CD4-positive, alpha-beta T cell treated with Interleukin-2 at 100 ng/mL for 4 hours (primary cell): Measurements from ENCODE around the gene CLIP2.

Experiments
- DNase-seq: peaks from one replicate; pipeline ENCODE4 v3.0.0-alpha.2; 2020; ENCODE audit warnings: low spot score

CLIP2 gene

DNA sequence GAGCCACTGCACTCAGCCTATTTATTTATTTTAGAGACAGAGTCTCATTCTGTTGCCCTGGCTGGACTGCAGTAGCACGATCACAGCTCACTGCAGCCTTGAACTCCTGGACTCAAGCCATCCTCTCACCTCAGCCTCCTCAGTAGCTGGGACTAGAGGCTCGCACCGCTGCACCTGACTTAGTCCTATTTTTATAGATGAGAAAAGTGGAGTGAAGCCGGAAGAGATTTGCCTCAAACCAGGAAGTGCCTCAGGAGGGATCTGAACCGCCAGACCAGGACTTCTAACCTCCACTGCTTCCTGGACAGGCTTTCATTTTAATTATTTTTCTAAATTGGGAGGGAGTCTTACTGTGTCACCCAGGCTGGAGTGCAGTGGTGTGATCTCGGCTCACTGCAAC is 17.5 kb upstream of the CLIP2 start:
- DNase-seq: no peak

DNA sequence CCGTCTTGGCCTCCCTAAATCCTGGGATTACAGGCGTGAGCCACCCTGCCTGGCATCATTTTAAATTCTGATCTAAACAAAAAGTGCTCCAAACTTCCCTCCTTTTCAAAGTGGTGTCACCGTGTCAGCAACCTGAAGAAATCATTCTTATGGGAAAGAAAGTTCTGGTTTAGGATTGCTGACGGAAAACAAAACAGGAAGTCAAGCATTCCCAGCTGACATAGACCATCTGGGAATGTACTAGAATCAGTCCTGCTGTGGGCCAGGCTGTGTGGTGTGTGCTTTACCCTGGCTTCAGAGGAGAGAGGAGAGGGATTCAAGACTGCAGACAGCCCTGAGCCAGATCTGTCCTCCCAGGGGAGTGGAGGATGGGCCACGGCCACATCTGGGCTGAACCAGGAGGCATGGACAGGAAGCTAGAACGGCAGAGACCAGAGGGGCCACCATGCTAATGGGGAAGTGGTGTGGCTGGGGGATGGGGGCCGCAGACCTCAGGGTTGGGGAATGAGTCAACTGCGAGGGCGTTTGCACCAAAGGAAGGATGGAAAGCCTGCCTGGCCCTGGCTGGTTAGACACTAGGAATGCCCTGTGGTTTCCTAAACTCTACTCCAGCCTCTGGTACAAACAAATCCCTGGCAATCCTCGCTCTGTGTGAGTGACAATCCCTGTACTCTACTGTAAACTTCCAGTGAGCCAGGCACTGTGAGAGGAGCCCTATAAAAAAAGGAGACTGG is 16.7 kb upstream of the CLIP2 start:
- DNase-seq: no peak

DNA sequence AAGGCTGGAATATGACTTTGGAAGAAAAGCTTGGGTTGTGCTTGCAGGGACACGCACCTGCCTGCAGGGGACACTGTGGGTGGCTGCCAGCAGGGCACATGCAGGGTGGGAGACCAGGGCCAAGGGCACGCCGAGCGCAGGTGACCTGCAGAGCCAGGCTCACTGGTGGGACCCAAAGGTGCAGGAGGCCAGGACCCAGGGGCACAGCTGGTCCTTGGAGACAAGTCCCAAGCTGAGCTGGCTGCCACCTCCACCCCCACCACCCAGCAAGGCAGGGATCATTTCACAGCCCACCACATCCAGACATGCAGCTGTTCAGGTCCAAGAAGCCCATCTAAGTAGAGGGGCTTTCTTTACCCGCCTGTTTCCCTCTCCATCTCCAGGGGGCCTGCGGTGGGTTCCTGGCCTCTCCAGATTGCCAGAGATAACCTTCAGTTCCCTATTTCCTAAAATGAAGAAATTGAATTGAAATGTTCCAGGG is 13.8 kb upstream of the CLIP2 start:
- no peak for DNase-seq

DNA sequence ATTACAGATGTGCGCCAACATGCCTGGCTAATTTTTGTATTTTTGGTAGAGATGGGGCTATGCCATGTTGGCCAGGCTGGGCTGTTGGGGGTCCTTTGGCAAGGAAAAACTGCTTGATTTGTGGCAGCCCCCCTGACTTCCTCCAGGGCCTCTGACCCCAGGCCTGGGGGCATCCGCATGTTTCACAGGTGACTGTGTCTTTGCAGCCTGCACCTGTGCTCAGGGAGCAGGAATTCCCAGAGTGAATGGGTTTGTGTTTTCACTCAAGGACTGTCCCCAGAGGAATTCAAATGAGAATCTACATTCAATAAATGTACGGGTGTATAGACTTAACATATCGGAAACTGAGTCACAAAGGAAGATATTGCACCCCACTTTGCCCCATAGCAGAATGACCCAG is 11.6 kb upstream of the CLIP2 start:
- DNase-seq: no peak

DNA sequence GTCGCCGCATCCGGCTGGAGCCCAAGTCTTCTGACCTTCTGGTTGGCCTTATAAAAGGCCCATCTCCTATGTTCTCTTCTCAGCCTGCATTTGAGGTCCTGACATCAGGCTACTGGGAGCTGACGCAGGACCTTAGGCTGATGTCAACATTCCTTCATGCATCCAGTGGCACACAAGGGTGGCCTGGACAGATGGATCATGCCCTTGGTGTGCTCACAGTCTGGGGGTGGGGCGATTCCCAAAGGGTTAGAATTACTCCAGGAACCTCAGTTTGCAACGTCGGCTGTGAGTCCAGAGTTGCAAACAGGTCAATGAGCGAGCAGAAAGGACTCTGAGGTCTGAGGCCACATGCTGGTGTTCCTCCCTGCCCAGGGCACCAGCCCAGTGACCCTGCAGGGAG is 8.2 kb upstream of the CLIP2 start:
- DNase-seq: no peak

DNA sequence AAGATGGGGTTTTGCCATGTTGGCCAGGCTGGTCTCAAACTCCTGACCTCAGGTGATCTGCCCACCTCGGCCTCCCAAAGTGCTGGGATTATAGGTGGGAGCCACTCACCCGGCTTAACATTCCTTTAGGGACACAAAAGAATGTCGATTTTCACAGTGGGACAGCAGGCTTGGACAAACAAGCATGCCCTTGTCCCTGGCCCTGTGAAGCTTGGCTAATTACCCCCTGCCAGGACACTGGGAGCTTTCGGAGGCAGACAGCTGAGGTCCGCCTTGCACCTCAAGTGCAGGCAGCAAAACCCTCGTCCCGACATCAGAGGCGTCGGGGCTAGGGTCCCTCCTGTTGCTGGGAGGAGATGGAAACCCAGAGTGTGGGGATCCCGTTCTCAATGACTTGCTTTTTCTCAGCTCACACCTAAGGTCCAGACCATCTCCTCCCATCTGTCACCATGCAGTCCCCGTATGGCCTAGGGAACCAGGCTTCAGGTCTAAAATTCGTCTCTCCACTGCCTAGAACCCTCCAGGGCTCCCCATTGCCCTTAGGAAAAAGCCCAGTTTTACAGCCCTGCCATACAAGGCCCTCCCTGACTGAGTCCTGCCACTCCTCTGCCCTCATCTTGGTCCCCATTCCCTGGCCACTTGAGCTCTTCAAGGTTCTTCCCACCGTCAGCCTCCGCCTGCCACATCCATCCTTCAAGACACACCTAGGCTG is 6.3 kb upstream of the CLIP2 start:
- no peak for DNase-seq

DNA sequence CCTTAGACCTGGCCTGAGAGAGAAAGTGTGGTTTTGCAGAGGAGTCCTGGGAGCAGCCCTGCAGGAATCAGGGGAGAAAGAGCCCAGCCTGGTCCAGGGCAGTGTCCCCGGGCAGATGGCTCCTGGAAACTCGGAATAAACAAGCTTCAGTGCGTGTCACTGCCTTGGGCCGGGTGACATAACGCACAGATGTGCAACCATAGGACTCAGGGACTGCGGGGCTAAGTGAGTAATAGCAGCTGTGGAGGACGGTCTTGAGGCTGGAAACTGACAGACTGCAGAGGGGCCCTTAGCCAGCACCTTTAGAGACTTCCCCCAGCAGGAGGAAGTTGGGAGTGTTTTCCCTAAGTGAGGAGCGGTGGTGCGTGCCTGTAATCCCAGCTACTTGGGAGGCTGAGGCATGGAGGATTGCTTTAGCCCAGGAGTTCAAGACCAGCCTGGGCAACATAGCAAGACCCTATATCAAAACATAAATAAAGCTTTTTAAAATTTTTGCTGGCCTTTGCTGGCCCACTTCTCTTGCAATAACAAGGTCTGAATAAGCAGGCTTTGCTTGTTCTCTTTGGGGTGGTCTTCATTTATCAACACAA is 5.3 kb upstream of the CLIP2 start:
- DNase-seq: no peak

DNA sequence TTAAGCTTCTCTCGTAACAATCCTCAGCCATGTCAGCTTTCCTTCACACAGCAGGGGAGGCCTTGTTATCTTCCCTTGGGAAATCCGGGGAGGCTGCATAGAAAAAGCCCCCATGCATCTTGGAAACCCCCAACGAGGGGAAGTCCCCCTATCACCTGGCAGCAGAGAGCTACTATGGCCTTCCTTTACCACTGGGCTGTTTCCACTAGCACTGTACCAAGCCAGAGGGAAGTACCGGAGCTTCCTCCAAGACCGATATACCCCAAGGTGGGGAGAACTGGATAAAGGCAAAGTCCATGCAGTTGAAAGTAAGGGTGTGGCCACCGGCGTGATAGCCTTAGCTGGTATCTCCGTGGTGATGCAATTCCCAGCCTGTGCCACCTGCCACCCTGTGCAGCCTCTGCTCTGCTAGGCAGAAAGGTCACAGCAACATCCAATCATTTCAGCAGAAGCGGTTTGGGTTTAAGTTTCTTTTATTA is 4.4 kb upstream of the CLIP2 start:
- DNase-seq: no peak

DNA sequence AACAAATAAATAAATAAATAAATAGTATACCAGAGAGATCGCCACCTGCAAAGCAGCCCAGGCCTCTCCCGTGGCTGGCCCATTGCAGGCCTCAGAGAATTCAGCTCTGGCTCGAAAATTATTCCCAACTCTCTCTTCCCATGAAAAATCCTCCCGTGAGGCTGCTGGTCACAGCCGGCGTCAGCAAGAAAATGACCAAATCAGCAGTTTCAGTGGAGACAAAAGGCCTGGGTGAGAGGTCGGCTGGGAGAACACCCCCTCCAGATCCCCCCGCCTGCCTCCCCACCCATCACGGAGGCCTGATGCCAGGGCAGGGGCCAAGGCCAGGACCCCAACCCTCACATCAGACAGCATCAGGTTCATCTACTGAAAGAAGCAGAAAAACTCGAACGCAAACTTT is 3.1 kb upstream of the CLIP2 start:
- DNase-seq: no peak

DNA sequence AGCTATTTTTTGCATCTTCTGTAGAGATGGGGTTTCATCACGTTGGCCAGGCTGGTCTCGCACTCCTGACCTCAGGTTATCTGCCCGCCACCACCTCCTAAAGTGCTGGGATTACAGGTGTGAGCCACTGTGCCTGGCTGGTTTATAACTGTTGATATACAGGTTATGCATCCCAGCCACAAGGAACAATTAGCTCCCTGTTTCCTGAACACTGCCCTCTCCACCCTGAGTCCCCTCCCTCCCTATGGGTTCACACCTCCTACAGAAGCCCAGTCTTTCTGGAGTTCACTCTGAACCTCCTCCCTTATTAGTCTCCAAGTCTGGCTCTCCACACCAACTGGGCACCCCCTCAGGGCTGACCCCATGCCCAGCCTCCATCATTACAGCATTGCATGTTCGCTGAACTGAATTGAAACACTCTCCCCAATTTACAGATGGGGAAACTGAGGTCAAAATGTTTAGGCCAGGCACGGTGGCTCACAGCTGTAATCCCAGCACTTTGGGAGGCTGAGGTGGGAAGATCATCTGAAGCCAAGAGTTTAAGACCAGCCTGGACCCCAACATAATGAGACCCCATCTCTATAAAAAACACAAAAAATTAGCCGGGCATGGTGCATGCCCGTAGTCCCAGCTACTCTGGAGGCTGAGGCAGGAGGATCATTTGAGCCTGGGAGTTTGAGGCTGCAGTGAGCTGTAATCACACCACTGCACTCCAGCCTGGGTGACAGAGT is 1.7 kb upstream of the CLIP2 start:
- no peak for DNase-seq

DNA sequence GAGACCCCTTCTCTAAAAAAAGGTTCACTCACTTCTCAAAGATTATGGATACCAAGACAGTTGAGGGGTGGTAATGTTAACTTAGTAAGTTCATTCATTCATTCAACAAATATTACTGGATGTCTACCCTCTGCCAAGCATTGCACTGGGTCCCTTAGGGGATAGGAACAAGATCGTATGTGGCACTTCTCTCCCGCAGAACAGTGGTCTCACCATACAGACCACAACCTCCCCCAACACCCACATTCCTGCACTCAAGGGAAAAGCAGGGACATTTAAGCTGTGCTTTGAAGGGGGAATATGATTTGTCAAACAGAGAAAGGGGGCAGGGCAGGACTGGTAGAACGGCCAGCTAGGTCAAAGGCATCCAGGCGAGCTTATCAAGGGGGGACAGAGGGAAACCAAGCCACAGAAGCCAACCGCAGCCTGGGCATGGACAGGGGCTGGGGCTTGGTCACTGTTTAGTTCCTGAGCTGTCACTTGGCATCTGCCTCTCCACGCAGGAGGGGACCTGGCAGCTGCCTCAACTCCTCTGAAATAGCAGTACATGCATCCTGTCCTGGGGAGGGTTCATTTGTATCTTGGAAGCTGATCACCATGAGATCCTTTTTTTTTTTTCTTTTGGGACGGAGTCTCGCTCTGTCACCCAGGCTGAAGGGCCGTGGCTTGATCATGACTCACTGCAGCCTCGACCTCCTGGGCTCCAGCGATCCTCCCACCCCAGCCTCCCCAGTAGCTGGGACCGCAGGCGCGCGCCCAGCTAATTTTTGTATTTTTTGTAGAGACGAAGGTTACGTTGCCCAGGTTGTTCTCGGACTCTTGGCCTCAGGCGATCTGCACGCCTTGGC is 949 bp upstream of the CLIP2 start:
- no peak for DNase-seq

DNA sequence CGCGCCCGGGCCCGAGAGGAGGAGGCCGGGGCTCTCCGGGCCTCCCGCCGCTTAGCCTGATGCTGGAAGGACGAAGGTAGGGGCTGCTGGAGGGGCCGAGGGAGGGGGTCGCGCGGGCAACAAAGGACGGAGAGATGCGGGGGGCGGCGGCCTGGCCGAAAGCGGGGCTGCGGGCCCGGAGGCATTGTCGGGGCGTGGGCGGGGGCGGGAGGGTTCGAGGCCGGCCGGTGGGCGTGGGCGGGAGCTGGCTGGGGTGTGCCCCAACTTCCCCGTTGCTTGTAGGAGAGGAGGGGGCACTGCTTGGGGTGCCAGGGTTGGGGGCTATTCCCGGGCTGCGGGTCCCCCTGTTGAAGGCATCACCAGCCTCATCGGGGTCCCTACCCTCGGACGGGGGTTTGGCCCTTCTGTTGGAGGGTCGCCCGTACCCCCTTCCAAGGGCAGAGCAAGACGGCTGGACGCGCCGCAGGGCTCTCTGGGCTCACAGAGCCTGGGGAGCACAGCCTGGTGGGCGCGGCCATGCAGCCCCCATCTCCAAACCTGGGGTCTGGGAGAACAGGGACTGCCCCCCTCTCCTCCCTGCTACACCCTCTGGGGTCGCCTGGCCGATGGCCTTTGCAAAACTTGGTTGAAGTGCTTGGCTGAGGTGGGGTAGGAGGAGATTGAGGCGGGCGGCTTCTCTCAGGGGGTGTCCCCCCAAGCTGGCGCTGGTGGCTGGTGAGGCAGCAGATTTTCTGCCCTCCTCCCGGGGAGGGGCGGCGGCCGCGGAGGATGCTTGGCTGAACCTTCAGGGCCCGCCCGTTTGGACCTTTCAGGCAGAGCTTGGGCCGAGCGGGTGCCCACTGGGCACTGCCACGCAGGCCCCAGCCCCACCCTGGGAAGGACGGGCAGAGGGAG is 699 bp downstream of the CLIP2 start:
- peak; percentile 24 for DNase-seq

DNA sequence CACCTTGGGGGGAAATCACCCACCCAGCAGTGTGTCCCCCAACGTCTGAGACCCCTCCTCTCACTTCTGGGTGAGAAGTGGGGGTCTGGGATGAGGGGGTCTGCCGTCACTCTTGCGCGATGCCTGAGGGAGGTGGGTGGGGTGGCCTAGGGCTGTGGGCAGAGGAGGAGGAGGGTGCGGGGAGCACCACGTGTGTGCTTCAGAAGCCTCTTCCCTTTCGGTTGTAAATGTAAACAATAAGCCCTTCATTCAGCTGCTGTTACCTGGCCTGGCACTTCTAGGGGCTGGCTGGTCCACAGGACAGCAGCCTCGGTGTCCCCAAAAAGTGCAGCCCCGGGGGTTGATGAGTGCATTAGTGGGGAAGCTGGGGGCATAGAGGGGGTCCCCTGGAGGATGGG is 1.3 kb downstream of the CLIP2 start:
- no peak for DNase-seq

DNA sequence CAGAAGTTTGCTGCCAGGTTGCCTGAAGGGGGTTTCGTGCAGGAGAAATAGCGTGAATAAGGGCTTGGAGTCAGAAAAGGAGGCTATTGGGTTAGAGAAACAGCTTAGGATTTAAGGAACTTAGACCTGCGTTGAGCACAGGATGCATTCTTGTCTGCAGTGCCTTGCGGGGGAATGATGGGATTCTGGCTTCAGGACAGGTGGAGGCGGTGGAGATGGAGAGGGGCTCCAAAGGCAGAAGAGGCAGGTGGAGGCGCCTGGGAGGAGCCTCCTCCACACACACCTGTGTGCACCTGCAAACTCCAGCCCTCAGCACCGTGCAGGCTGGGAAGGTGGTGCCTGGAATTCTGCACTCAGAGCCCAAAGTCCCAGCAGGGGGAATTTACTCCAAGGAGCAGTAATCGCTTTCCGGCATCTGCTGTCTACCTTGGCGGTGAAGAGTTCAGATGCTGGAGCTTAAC is 1.8 kb downstream of the CLIP2 start:
- no peak for DNase-seq

DNA sequence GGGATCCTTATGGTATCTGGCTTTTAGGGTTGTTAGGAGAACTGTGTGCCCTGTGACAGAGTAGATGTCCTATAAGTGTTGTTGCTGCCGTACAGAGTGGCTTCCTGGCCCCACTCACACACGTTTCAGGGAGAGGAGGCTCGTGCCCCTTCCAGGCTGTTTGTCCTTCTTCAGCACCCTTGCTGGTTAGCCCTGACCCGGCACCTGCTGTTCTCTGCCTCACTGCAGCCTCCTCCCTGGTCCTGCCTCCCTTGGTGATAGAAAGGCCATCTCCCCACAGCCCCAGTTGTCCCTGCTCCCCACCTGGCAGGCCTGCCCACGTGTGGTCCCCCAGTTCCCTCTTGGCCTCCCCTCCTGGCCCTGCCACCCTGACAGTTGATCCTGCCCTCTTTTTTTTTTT is 2.3 kb downstream of the CLIP2 start:
- no peak for DNase-seq

DNA sequence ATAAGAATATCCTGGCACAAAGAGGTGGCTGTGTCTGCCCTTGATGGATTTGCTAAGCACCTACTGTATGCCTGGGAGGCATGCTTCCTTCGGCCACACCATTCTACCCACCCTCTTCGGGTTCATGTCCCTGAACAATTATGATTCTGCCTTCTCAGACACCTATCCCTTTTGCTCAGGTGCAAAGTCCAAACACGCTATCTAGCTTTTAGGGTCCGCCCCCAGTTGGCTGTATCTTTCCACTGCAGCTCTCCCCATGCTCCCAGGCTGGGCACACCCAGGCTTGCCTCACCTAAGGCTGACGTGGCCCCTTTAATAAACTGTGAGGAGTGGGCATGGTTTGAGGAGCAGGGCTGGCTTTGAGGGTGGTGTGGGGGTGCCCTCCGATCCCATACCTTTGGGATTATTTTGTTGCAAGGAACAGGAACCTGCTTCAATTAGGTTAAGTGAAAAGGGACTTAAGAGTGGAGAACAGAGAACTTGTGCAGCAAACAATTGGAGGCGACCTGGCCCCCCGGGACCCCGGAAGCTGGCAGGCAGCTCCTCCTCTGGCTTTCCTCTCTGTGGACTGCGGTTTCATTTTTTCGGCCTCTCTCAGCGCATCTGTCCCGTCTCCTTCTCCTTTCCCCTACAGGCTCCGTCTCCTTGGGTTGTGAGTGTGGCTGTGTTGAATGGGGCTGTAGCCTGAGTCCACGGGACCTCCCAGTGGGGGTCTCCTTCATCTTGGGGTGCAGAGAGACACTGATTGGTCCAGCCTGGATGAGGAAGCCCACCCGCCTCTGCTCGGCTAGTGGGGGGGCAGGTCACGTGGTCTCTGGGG is 3.8 kb downstream of the CLIP2 start:
- no peak for DNase-seq

DNA sequence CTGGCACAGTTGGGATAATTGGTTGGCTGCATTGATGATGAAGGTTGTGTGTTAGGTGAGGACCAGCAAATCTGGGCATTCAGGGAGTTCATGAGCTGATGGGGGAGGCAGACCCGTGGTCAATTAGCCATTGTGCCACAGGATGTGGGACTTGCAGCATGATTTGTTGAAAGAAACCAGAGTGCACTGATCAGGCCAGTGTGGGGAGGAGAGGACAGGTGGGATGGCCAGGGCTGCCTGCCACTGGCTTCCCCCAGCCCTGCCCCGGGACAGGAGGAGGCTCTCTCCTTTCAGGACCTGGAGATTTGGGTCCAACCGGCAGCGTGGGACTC is 4.3 kb downstream of the CLIP2 start:
- DNase-seq: no peak

DNA sequence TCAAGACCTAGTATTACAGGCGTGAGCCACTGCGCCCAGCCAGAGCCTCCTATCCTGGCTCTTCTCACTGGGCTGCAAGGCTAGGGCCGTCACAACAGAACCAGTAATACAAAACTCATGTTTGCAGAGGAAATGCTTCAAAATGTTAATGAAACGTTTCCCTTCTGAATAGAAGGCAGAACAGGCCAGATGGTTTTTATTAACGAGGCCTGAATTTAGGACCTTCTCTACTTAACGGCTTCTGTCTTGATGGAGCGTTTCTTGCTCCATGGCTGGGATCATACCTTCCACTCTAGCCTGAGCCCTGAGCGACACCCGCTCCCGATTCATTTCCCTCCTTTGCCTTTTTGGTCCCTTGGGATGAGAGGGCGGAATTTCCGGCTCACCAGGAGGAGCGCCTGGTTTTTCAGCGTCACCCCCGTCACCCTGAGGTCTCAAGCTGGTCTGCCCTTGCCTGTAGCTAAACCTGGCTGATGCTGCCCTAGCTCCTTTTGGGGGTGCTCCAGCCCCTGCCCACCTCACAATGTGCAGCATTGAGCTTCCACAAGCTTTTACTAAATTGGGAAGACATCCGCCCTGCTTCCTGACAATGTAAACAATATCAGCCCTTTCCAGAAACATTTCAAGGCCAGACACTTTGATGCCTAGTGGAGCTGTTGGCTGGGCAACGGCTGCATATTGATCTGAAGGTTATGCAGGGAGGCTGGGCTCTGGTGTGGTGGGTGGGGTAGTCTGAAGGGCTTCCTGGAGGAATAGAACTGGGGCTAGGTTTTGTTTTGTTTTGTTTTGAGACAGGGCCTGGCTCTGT is 5.2 kb downstream of the CLIP2 start:
- no peak for DNase-seq
